H9 (cell line): ENCODE results near the gene CTIF. TPM values are rescaled to one million over a fixed set of nuclear protein-coding genes. Genes with fewer than 3 reads are reported as not detected.

ENCODE experiments used
- DNase-seq: peaks from one replicate; pipeline ENCODE4 v3.0.0-alpha.2; 2017
- H2AFZ ChIP-seq: one replicate; pipeline ENCODE4 v1.6.1; 2013; ENCODE audit warnings: mild to moderate bottlenecking, low read length, control low read depth, moderate library complexity
- H2AK5ac ChIP-seq: 2 replicates; pipeline ENCODE4 v1.6.1; 2013; ENCODE audit warnings: low read length, control low read depth, mixed read lengths; ENCODE audit not compliant: insufficient read length
- H2BK120ac ChIP-seq: one replicate; pipeline ENCODE4 v1.6.1; 2013; ENCODE audit warnings: low read depth, mild to moderate bottlenecking, low read length, control low read depth, inconsistent platforms; ENCODE audit not compliant: poor library complexity, severe bottlenecking
- H2BK12ac ChIP-seq: 2 replicates; pipeline ENCODE4 v1.6.1; 2013; ENCODE audit warnings: low read length, control low read depth, mixed read lengths, low read depth; ENCODE audit not compliant: insufficient read length
- H2BK15ac ChIP-seq: 2 replicates; pipeline ENCODE4 v1.6.1; 2013; ENCODE audit warnings: low read depth, low read length, control low read depth
- H2BK20ac ChIP-seq: one replicate; pipeline ENCODE4 v1.6.1; 2013; ENCODE audit warnings: low read depth, mild to moderate bottlenecking, low read length, control low read depth, inconsistent platforms; ENCODE audit not compliant: poor library complexity, severe bottlenecking
- H2BK5ac ChIP-seq: 2 replicates; pipeline ENCODE4 v1.6.1; 2013; ENCODE audit warnings: low read length, control low read depth, mixed read lengths; ENCODE audit not compliant: insufficient read length
- H3K14ac ChIP-seq: 2 replicates; pipeline ENCODE4 v1.6.1; 2013; ENCODE audit warnings: low read length, control low read depth; ENCODE audit not compliant: insufficient read depth
- H3K18ac ChIP-seq: 2 replicates; pipeline ENCODE4 v1.6.1; 2013; ENCODE audit warnings: low read depth, mild to moderate bottlenecking, mixed read lengths, low read length, control low read depth; ENCODE audit not compliant: insufficient read length
- H3K23ac ChIP-seq: 2 replicates; pipeline ENCODE4 v1.6.1; 2013; ENCODE audit warnings: low read length, control low read depth, mixed read lengths, low read depth; ENCODE audit not compliant: insufficient read length
- H3K23me2 ChIP-seq: 2 replicates; pipeline ENCODE4 v1.6.1; 2013; ENCODE audit warnings: low read depth, mild to moderate bottlenecking, mixed read lengths, low read length, control low read depth; ENCODE audit not compliant: insufficient read length, poor library complexity, severe bottlenecking
- H3K27ac ChIP-seq: 2 replicates; pipeline ENCODE4 v1.5.1; 2013; ENCODE audit warnings: low read length, control low read depth, mixed read lengths, low read depth; ENCODE audit not compliant: insufficient read length
- H3K27me3 ChIP-seq: 2 replicates; pipeline ENCODE4 v1.6.1; 2013; ENCODE audit warnings: low read length, control low read depth, inconsistent platforms; ENCODE audit not compliant: insufficient read depth
- H3K4ac ChIP-seq: 2 replicates; pipeline ENCODE4 v1.6.1; 2013; ENCODE audit warnings: low read depth, mild to moderate bottlenecking, control low read depth, inconsistent platforms, low read length, moderate library complexity
- H3K4me1 ChIP-seq: 2 replicates; pipeline ENCODE4 v1.6.1; 2013; ENCODE audit warnings: low read length, control low read depth, inconsistent platforms; ENCODE audit not compliant: insufficient read depth
- H3K4me2 ChIP-seq: 2 replicates; pipeline ENCODE4 v1.6.1; 2013; ENCODE audit warnings: low read length, control low read depth, mixed read lengths; ENCODE audit not compliant: insufficient read length, insufficient read depth
- H3K56ac ChIP-seq: 2 replicates; pipeline ENCODE4 v1.6.1; 2013; ENCODE audit warnings: low read depth, mild to moderate bottlenecking, mixed read lengths, low read length, control low read depth; ENCODE audit not compliant: insufficient read length
- H3K79me1 ChIP-seq: 2 replicates; pipeline ENCODE4 v1.6.1; 2013; ENCODE audit warnings: low read depth, mild to moderate bottlenecking, moderate library complexity, low read length, control low read depth, inconsistent platforms; ENCODE audit not compliant: insufficient read depth, poor library complexity, severe bottlenecking
- H3K79me2 ChIP-seq: 2 replicates; pipeline ENCODE4 v1.6.1; 2013; ENCODE audit warnings: low read length, control low read depth, inconsistent platforms; ENCODE audit not compliant: insufficient read depth
- H3K9ac ChIP-seq: 2 replicates; pipeline ENCODE4 v1.6.1; 2013; ENCODE audit warnings: low read length, control low read depth, mixed read lengths; ENCODE audit not compliant: insufficient read length; ENCODE audit errors: extremely low read depth
- H3K9me3 ChIP-seq: one replicate; pipeline ENCODE4 v1.6.1; 2013; ENCODE audit warnings: low read depth, low read length, inconsistent platforms; ENCODE audit not compliant: control insufficient read depth
- H3T11ph ChIP-seq: one replicate; pipeline ENCODE4 v1.6.1; 2013; ENCODE audit warnings: mild to moderate bottlenecking, low read length, control low read depth, inconsistent platforms
- H4K20me1 ChIP-seq: one replicate; pipeline ENCODE4 v1.6.1; 2013; ENCODE audit not compliant: control insufficient read depth, insufficient read length, insufficient read depth
- H4K5ac ChIP-seq: 2 replicates; pipeline ENCODE4 v1.6.1; 2013; ENCODE audit warnings: low read depth, mild to moderate bottlenecking, mixed read lengths, low read length, control low read depth; ENCODE audit not compliant: insufficient read length
- H4K8ac ChIP-seq: replicated peaks from 2 replicates; pipeline ENCODE4 v1.6.1; 2013; ENCODE audit warnings: low read length, control low read depth, mixed read lengths, low read depth; ENCODE audit not compliant: insufficient read length
- H4K91ac ChIP-seq: 2 replicates; pipeline ENCODE4 v1.6.1; 2013; ENCODE audit warnings: low read depth, mild to moderate bottlenecking, moderate library complexity, mixed read lengths, low read length, control low read depth; ENCODE audit not compliant: insufficient read length
- H3K27ac Mint-ChIP-seq, 3 experiments: 2 replicates in 2 of 3; 3 replicates in 1 of 3; pipeline ENCODE4 v1.8.0; 2020 to 2021; ENCODE audit warnings: mixed read lengths in 3 of 3, mild to moderate bottlenecking in 1 of 3, moderate library complexity in 1 of 3
- H3K27me3 Mint-ChIP-seq: 2 replicates; pipeline ENCODE4 v1.8.0; 2021; ENCODE audit warnings: low read depth, mild to moderate bottlenecking, moderate library complexity, mixed read lengths
- H3K36me3 Mint-ChIP-seq, 3 experiments: 2 replicates in 2 of 3; 3 replicates in 1 of 3; pipeline ENCODE4 v1.8.0; 2020 to 2021; ENCODE audit warnings: low read depth in 3 of 3, mixed read lengths in 3 of 3; ENCODE audit not compliant: insufficient read depth in 1 of 3
- H3K4me1 Mint-ChIP-seq, 2 experiments: 2 replicates each; pipeline ENCODE4 v1.8.0; 2020; ENCODE audit warnings: mixed read lengths in 2 of 2
- H3K4me3 Mint-ChIP-seq, 2 experiments: 2 replicates in 1 of 2; 3 replicates in 1 of 2; pipeline ENCODE4 v1.8.0; 2020 to 2021; ENCODE audit warnings: mild to moderate bottlenecking in 2 of 2, mixed read lengths in 2 of 2, moderate library complexity in 1 of 2
- H3K9me3 Mint-ChIP-seq, 2 experiments: 2 replicates in 1 of 2; 3 replicates in 1 of 2; pipeline ENCODE4 v1.8.0; 2020; ENCODE audit warnings: mild to moderate bottlenecking in 2 of 2, mixed read lengths in 2 of 2, moderate library complexity in 1 of 2
- CTCF ChIP-seq: fragments of 200-600 bp; sonication (generic); conservative IDR thresholded peaks from 3 replicates; pipeline ENCODE4 v1.8.0; 2021; ENCODE audit warnings: antibody characterized with exemption, mild to moderate bottlenecking
- WGBS: extraction: QIAGEN DNeasy Blood & Tissue Kit; methylation state at CpG from one replicate; pipeline ENCODE4 v1.1.7; 2013; ENCODE audit warnings: missing lambda C conversion rate, low lambda C conversion rate, mixed read lengths; ENCODE audit not compliant: insufficient read length; ENCODE audit errors: extremely low coverage; 5-methylcytosine and 5-hydroxymethylcytosine counted together
- total RNA-seq: library from RNA; stranded (reverse); gene quantifications from 2 replicates; pipeline ENCODE4 v1.2.1, GENCODE V29; 2021

CTIF gene
- total RNA-seq, 1 experiment from 2014 or later = 15.8 TPM

- no peak overlapping the region for H3K23ac ChIP-seq
- no peak overlapping the region for H2AK5ac ChIP-seq
- no peak overlapping the region for H2BK12ac ChIP-seq
- no peak overlapping the region for H3K27ac ChIP-seq
- H2BK5ac ChIP-seq = no peak overlapping the region
- no peak for DNase-seq
- H2BK15ac ChIP-seq = no peak overlapping the region
- no peak overlapping the region for H3K14ac ChIP-seq
- H4K5ac ChIP-seq = no peak overlapping the region
- no peaks in the 10 kb centered on the region for H3K9me3 ChIP-seq
- H3K36me3 Mint-ChIP-seq = no peaks in the 10 kb centered on the region; a peak in 1 of 7 replicates
- no peak overlapping the region for H2BK20ac ChIP-seq
- peaks cover 13 to 16% of the 10 kb centered on the region in 2 experiments for H3K4me1 Mint-ChIP-seq
- no peak overlapping the region for H3K4ac ChIP-seq
- no peaks in the 10 kb centered on the region for H3K23me2 ChIP-seq
- no peaks in the 10 kb centered on the region for H3K27me3 ChIP-seq
- H3K79me2 ChIP-seq = no peaks in the 10 kb centered on the region
- no peaks in the 10 kb centered on the region for H3K79me1 ChIP-seq
- TF ChIP-seq CTCF = no peak
- H3T11ph ChIP-seq = no peak overlapping the region
- H3K18ac ChIP-seq = no peak overlapping the region
- no peaks in the 10 kb centered on the region; a peak in 1 of 5 replicates for H3K9me3 Mint-ChIP-seq
- H2BK120ac ChIP-seq = no peak overlapping the region
- no peaks in the 10 kb centered on the region for H4K20me1 ChIP-seq
- H3K4me2 ChIP-seq = no peak overlapping the region
- H3K27ac Mint-ChIP-seq = no peak overlapping the region
- H3K9ac ChIP-seq = no peak overlapping the region
- no peak overlapping the region for H4K8ac ChIP-seq
- WGBS = no CpG with 5 or more reads among the region's 3 CpGs
- H3K4me3 Mint-ChIP-seq = no peak overlapping the region
- H3K56ac ChIP-seq = no peak overlapping the region
- H4K91ac ChIP-seq = no peak overlapping the region
- H2AFZ ChIP-seq = no peak overlapping the region
- no peaks in the 10 kb centered on the region for H3K4me1 ChIP-seq
- H3K27me3 Mint-ChIP-seq = no peaks in the 10 kb centered on the region
Observed at GRCh38 chr18:48602759-48603390, 64.0 kb downstream of the CTIF start.
